K562 (cell line): ENCODE results near the gene HDAC7. TPM values are rescaled to one million over a fixed set of nuclear protein-coding genes. Genes with fewer than 3 reads are reported as not detected.
A peak's percentile ranks its signal among the peaks of the same experiment; 100 is the strongest.

Source experiments
- BCOR ChIP-seq: fragments of 450-650 bp; IDR thresholded peaks from 2 replicates; pipeline ENCODE4 v1.6.1; 2016
- CAMTA2 ChIP-seq: fragments of 250-450 bp; sonication (Bioruptor Pico); conservative IDR thresholded peaks from 2 replicates; pipeline ENCODE4 v1.5.1; 2022
- DACH1 ChIP-seq: fragments of 450-650 bp; IDR thresholded peaks from 2 replicates; pipeline ENCODE4 v1.6.1; 2018; ENCODE audit not compliant: partially characterized antibody
- L3MBTL2 ChIP-seq: fragments of 450-650 bp; IDR thresholded peaks from 2 replicates; pipeline ENCODE4 v1.6.1; 2016; ENCODE audit warnings: mild to moderate bottlenecking, moderate library complexity
- MAFG ChIP-seq: fragments of 450-650 bp; conservative IDR thresholded peaks from 2 replicates; pipeline ENCODE4 v1.6.1; 2016; ENCODE audit warnings: missing genetic modification characterization, missing compliant biosample characterization
- MECOM ChIP-seq: fragments of 250-450 bp; sonication (Bioruptor Pico); IDR thresholded peaks from 2 replicates; pipeline ENCODE4 v1.8.0; 2022; ENCODE audit warnings: inconsistent platforms
- NFATC3 ChIP-seq: fragments of 450-650 bp; IDR thresholded peaks from 2 replicates; pipeline ENCODE4 v1.6.1; 2017; ENCODE audit warnings: mild to moderate bottlenecking
- NONO ChIP-seq, 2 experiments: fragments of 200-400 bp in 1 of 2; fragments of 450-650 bp in 1 of 2; formaldehyde crosslinking in 1 of 2; IDR thresholded peaks; 2 replicates each; pipeline ENCODE4 v1.6.1; 2017; ENCODE audit warnings: low read depth in 2 of 2, mild to moderate bottlenecking in 2 of 2, moderate library complexity in 2 of 2, low read length in 1 of 2
- NR2F6 ChIP-seq: fragments of 450-650 bp; formaldehyde crosslinking; IDR thresholded peaks from 2 replicates; pipeline ENCODE4 v1.4.0; 2020; ENCODE audit warnings: mild to moderate bottlenecking
- PCBP1 ChIP-seq: fragments of 200-400 bp; formaldehyde crosslinking; IDR thresholded peaks from 2 replicates; pipeline ENCODE4 v1.6.1; 2018; ENCODE audit warnings: mild to moderate bottlenecking, low read depth, low read length; ENCODE audit not compliant: poor library complexity, severe bottlenecking
- POLR2AphosphoS5 ChIP-seq: IDR thresholded peaks from 2 replicates; pipeline ENCODE4 v1.6.1; 2011; ENCODE audit warnings: mild to moderate bottlenecking, low read depth, low read length, moderate library complexity; ENCODE audit not compliant: control insufficient read depth, insufficient read depth
- TAF1 ChIP-seq: IDR thresholded peaks from 2 replicates; pipeline ENCODE4 v1.6.1; 2011; ENCODE audit warnings: mild to moderate bottlenecking, low read length, moderate library complexity; ENCODE audit not compliant: insufficient read depth, control insufficient read depth, severe bottlenecking; ENCODE audit errors: extremely low read depth
- TARDBP ChIP-seq: fragments of 450-650 bp; IDR thresholded peaks from 2 replicates; pipeline ENCODE4 v1.6.1; 2016
- TCF3 ChIP-seq: sonication (generic); formaldehyde crosslinking; IDR thresholded peaks from 2 replicates; pipeline ENCODE4 v1.4.0; 2020; ENCODE audit warnings: mild to moderate bottlenecking, missing genetic modification reagents
- ZC3H8 ChIP-seq: fragments of 450-650 bp; IDR thresholded peaks from 2 replicates; pipeline ENCODE4 v1.6.1; 2017
- ZNF224 ChIP-seq: sonication (generic); formaldehyde crosslinking; IDR thresholded peaks from 2 replicates; pipeline ENCODE4 v1.8.0; 2022; ENCODE audit warnings: mild to moderate bottlenecking, missing genetic modification reagents
- ZNF232 ChIP-seq: sonication (generic); formaldehyde crosslinking; IDR thresholded peaks from 2 replicates; pipeline ENCODE4 v1.8.0; 2022; ENCODE audit warnings: mild to moderate bottlenecking, missing genetic modification reagents
- ZNF77 ChIP-seq: fragments of 250-450 bp; sonication (Bioruptor Pico); IDR thresholded peaks from 2 replicates; pipeline ENCODE4 v1.5.0; 2020
- polyA plus RNA-seq, 8 experiments: library from polyadenylated mRNA; depleted of rRNA in 4 of 8; stranded (reverse) in 5 of 8; unstranded in 3 of 8; fragments of >200 nt; fragmentation: Nextera tagmentation in 2 of 8; fragmentation: Illumina TruSeq in 1 of 8; extraction: Ambion mirVana in 2 of 8; extraction: Trizol in 1 of 8; gene quantifications; 2 replicates each; pipeline versions ENCODE4 v1.2.1 to v1.2.3, GENCODE V29; 2011 to 2014; ENCODE audit warnings: inconsistent platforms in 1 of 8, missing spikeins in 1 of 8
- total RNA-seq, 7 experiments: library from RNA; depleted of rRNA in 6 of 7; stranded (reverse); fragments of >200 nt in 6 of 7; fragmentation: Illumina TruSeq in 2 of 7; extraction: Trizol in 2 of 7; gene quantifications; 2 replicates each; pipeline versions ENCODE4 v1.2.1 to v1.2.3, GENCODE V29; 2011 to 2021; ENCODE audit warnings: low replicate concordance in 1 of 7
- TF ChIP-seq, protein P1 (sequence below), 2 experiments: fragments of 450-650 bp; IDR thresholded peaks; 2 replicates each; pipeline ENCODE4 v1.6.1; 2018; ENCODE audit warnings: mild to moderate bottlenecking in 2 of 2, low read depth in 1 of 2; ENCODE audit not compliant: partially characterized antibody in 2 of 2
- TF ChIP-seq, protein P2 (sequence below): fragments of 450-650 bp; IDR thresholded peaks from 2 replicates; pipeline ENCODE4 v1.6.1; 2017; ENCODE audit warnings: antibody characterized with exemption, mild to moderate bottlenecking
- TF ChIP-seq, protein P3 (sequence below): fragments of 250-450 bp; sonication (Bioruptor Pico); IDR thresholded peaks from 2 replicates; pipeline ENCODE4 v1.4.0; 2020; ENCODE audit warnings: mild to moderate bottlenecking

Gene HDAC7
- total and polyA plus RNA-seq, 9 of the 15 experiments (the other 6 are each of a cell fraction or from before 2014, with no cell fraction given), result 2.5 to 129 (median 31.1) TPM

DNA sequence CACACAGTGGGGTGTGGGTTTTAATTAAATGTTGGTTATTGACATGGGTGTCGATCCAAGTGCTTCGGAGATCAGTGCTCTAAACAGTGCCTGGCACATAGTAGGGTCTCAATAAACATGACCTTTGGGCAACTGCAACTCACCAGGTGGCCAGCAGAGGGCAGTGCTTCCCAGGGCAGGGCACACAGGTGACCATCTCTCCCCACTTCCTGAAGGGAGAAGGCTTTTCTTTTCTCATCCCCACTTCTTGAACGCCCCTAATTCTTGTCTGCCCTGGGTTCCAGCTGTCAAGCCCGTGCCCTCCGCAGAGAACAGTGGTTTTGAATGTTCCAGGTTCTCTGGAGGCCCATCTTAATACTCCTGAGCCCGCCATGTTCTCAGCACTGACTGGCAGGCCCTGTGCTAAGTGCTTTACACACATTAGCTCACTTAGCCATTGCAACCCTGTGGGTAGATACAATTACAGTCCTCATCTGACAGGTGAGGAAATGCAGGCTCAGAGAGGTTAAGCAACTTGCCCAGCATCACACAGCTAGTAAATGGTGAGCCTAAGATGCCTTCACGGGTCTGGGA is 77.4 kb downstream of the HDAC7 start (continued):
- TF ChIP-seq, protein P1, sequence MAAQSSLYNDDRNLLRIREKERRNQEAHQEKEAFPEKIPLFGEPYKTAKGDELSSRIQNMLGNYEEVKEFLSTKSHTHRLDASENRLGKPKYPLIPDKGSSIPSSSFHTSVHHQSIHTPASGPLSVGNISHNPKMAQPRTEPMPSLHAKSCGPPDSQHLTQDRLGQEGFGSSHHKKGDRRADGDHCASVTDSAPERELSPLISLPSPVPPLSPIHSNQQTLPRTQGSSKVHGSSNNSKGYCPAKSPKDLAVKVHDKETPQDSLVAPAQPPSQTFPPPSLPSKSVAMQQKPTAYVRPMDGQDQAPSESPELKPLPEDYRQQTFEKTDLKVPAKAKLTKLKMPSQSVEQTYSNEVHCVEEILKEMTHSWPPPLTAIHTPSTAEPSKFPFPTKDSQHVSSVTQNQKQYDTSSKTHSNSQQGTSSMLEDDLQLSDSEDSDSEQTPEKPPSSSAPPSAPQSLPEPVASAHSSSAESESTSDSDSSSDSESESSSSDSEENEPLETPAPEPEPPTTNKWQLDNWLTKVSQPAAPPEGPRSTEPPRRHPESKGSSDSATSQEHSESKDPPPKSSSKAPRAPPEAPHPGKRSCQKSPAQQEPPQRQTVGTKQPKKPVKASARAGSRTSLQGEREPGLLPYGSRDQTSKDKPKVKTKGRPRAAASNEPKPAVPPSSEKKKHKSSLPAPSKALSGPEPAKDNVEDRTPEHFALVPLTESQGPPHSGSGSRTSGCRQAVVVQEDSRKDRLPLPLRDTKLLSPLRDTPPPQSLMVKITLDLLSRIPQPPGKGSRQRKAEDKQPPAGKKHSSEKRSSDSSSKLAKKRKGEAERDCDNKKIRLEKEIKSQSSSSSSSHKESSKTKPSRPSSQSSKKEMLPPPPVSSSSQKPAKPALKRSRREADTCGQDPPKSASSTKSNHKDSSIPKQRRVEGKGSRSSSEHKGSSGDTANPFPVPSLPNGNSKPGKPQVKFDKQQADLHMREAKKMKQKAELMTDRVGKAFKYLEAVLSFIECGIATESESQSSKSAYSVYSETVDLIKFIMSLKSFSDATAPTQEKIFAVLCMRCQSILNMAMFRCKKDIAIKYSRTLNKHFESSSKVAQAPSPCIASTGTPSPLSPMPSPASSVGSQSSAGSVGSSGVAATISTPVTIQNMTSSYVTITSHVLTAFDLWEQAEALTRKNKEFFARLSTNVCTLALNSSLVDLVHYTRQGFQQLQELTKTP (IDR thresholded peaks at IDR 0.05; ENCODE audit: low read depth in 1 of 2, partially characterized antibody in 2 of 2), result no peak
- no peak for TF ChIP-seq ZNF232 (CRISPR knock-in tag)
- TF ChIP-seq TAF1, result no peak
- no peak for TF ChIP-seq NR2F6 (CRISPR knock-in tag)
- TF ChIP-seq ZNF224, result no peak
- TF ChIP-seq MAFG (tag), result no peak
- no peak for TF ChIP-seq ZNF77 (CRISPR knock-in tag)
- 0 out of 2 replicates have a peak, but pooled peaks have one; percentile 3 for TF ChIP-seq TCF3 (CRISPR knock-in tag)
- TF ChIP-seq DACH1, result no peak
- TF ChIP-seq NFATC3, result no peak
- TF ChIP-seq POLR2AphosphoS5, result no peak
- no peak for TF ChIP-seq MECOM (CRISPR knock-in tag)
- TF ChIP-seq ZC3H8, result no peak
- TF ChIP-seq L3MBTL2, result no peak
- TF ChIP-seq TARDBP, result no peak
- TF ChIP-seq, protein P2, sequence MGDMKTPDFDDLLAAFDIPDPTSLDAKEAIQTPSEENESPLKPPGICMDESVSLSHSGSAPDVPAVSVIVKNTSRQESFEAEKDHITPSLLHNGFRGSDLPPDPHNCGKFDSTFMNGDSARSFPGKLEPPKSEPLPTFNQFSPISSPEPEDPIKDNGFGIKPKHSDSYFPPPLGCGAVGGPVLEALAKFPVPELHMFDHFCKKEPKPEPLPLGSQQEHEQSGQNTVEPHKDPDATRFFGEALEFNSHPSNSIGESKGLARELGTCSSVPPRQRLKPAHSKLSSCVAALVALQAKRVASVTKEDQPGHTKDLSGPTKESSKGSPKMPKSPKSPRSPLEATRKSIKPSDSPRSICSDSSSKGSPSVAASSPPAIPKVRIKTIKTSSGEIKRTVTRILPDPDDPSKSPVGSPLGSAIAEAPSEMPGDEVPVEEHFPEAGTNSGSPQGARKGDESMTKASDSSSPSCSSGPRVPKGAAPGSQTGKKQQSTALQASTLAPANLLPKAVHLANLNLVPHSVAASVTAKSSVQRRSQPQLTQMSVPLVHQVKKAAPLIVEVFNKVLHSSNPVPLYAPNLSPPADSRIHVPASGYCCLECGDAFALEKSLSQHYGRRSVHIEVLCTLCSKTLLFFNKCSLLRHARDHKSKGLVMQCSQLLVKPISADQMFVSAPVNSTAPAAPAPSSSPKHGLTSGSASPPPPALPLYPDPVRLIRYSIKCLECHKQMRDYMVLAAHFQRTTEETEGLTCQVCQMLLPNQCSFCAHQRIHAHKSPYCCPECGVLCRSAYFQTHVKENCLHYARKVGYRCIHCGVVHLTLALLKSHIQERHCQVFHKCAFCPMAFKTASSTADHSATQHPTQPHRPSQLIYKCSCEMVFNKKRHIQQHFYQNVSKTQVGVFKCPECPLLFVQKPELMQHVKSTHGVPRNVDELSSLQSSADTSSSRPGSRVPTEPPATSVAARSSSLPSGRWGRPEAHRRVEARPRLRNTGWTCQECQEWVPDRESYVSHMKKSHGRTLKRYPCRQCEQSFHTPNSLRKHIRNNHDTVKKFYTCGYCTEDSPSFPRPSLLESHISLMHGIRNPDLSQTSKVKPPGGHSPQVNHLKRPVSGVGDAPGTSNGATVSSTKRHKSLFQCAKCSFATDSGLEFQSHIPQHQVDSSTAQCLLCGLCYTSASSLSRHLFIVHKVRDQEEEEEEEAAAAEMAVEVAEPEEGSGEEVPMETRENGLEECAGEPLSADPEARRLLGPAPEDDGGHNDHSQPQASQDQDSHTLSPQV, result no peak
- peak; percentile 44; the same call in 1 of the 2 replicates for TF ChIP-seq BCOR
- no peak for TF ChIP-seq CAMTA2 (CRISPR knock-in tag)
- TF ChIP-seq, protein P3, sequence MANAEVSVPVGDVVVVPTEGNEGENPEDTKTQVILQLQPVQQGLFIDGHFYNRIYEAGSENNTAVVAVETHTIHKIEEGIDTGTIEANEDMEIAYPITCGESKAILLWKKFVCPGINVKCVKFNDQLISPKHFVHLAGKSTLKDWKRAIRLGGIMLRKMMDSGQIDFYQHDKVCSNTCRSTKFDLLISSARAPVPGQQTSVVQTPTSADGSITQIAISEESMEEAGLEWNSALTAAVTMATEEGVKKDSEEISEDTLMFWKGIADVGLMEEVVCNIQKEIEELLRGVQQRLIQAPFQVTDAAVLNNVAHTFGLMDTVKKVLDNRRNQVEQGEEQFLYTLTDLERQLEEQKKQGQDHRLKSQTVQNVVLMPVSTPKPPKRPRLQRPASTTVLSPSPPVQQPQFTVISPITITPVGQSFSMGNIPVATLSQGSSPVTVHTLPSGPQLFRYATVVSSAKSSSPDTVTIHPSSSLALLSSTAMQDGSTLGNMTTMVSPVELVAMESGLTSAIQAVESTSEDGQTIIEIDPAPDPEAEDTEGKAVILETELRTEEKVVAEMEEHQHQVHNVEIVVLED (CRISPR knock-in tag), result no peak
- no peak for TF ChIP-seq NONO (IDR thresholded peaks at IDR 0.05; ENCODE audit: low read depth in 2 of 2, low read length in 1 of 2)
- no peak for TF ChIP-seq PCBP1
